H1 (cell line): ENCODE results near the gene YIPF6. TPM values are rescaled to one million over a fixed set of nuclear protein-coding genes. Genes with fewer than 3 reads are reported as not detected.

ENCODE experiments used
- CHD7 ChIP-seq: fragments of 300-600 bp; sonication (generic); IDR thresholded peaks from 2 replicates; pipeline ENCODE4 v1.7.1; 2012; ENCODE audit warnings: low read length, moderate library complexity, mild to moderate bottlenecking, inconsistent platforms; ENCODE audit not compliant: insufficient replicate concordance
- HDAC6 ChIP-seq: IDR thresholded peaks from one replicate; pipeline ENCODE4 v1.7.1; 2012; ENCODE audit warnings: low read depth, mild to moderate bottlenecking, inconsistent platforms, low read length, moderate library complexity
- polyA plus RNA-seq, 7 experiments: library from polyadenylated mRNA; depleted of rRNA in 3 of 7; stranded (reverse) in 5 of 7; unstranded in 2 of 7; fragments of >200 nt in 5 of 7; fragments of 200-250 nt in 2 of 7; gene quantifications; 1 replicate in 5 of 7; 2 replicates in 1 of 7; 4 replicates in 1 of 7; pipeline versions ENCODE4 v1.2.1 to v1.2.3, GENCODE V29; 2011 to 2013; ENCODE audit warnings: missing spikeins in 2 of 7, mixed read lengths in 2 of 7
- total RNA-seq: library from RNA; stranded (reverse); fragmentation: NEBNext Ultra II Directional; extraction: Animal tissue kit (Norgen Biotek cat#: 25700); gene quantifications from 2 replicates; pipeline ENCODE4 v1.2.1, GENCODE V29; 2021

The YIPF6 gene
- total and polyA plus RNA-seq, 2 of the 8 experiments (the other 6 are each of a cell fraction or from before 2014, with no cell fraction given) = 16.9 to 34.1 TPM

DNA sequence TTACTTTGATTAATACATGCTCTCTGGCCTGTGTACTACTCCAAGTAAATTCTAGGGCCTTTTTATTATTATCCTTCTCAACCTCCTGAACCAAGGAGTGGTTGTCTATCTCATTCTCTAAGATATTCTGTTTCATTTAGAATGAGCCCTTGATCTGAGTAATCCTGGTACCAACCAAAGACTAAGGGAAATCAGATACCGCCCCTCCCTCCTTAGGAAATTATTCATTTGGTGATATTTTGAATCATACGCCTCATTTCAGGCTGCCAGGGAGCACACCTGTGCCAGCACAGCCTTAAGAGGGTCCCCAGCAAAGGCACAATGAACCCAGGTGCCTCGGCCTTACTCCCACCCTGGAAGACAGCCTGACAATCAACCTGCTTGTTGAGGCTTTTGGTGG is 75.4 kb downstream of the YIPF6 start (continued):
- TF ChIP-seq CHD7 (no peak), HDAC6 (no peak)
